ENCODE data around the gene ZNF366.

ZNF366 gene

DNA sequence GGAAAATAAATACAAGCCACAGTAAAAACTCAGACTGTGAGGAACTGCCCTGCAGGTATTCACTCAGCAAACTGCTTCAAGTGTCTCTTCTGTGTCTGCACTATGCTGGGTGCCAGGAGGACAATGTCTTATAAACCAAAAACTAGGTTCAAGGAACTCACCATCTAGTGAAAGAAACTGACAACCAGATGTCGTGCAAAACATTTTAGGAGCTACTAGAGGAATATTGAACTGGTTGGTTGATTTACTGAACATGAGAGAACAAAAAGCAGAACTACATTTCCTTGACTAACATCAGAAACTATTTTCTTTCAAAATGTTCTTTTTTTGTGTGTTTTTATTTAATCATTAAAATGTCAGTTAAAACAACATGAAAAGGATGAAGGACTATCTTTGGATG, 35.2 kb downstream of the ZNF366 start:
- TF ChIP-seq, protein P1, sequence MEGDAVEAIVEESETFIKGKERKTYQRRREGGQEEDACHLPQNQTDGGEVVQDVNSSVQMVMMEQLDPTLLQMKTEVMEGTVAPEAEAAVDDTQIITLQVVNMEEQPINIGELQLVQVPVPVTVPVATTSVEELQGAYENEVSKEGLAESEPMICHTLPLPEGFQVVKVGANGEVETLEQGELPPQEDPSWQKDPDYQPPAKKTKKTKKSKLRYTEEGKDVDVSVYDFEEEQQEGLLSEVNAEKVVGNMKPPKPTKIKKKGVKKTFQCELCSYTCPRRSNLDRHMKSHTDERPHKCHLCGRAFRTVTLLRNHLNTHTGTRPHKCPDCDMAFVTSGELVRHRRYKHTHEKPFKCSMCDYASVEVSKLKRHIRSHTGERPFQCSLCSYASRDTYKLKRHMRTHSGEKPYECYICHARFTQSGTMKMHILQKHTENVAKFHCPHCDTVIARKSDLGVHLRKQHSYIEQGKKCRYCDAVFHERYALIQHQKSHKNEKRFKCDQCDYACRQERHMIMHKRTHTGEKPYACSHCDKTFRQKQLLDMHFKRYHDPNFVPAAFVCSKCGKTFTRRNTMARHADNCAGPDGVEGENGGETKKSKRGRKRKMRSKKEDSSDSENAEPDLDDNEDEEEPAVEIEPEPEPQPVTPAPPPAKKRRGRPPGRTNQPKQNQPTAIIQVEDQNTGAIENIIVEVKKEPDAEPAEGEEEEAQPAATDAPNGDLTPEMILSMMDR (IDR thresholded peaks at IDR 0.05; ENCODE audit: control insufficient read depth, extremely low read depth, insufficient read depth): no peak
- H3K4me3 ChIP-seq (ENCODE audit: low read depth, low read length): no peak overlapping the region
- no peak for DNase-seq (ENCODE audit: low read depth)

DNA sequence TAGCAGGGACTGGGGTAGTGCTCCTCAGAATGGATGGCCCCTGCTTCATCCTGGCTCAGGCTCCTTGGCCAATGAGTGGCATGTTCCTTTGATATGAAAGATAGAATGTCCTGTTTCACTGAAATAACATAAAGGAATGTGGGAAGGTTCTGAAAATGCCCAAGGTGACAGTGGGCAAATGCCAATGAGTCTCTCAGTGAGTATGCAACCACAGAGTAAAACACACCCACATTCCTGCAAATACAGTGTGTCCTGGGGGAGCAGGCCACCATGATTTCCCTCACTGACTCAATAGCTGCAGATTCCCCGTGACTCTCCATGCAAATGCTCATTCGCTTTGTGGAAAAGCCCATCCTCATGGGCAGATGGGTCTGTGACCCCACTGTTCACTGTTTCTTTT, 36.4 kb downstream of the ZNF366 start:
- DNase-seq (ENCODE audit: low read depth): no peak
- H3K4me3 ChIP-seq (ENCODE audit: low read depth, low read length): no peak overlapping the region
- TF ChIP-seq, protein P1 (IDR thresholded peaks at IDR 0.05; ENCODE audit: control insufficient read depth, extremely low read depth, insufficient read depth): no peak

DNA sequence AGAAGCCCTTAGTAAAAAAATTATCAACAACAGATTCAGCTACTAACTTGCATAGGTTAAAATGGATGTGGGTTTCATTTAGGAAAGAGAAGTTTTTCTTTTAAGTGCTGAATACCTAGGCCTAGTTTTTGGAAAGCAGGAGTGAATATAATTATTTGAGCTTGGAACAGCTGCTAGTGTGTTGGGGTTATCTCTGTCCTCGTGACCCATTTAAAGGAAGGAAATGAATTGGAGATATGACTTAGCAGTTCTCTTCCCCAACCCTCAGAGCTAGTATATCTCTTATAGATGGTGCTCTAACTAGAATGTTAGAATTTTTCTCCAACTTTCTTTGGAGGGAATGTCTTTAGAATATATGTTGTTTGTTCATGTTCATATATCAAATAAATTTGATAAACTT, 38.6 kb downstream of the ZNF366 start:
- H3K4me3 ChIP-seq (ENCODE audit: low read depth, low read length): no peak overlapping the region
- TF ChIP-seq, protein P1 (IDR thresholded peaks at IDR 0.05; ENCODE audit: control insufficient read depth, extremely low read depth, insufficient read depth): no peak
- DNase-seq (ENCODE audit: low read depth): no peak

DNA sequence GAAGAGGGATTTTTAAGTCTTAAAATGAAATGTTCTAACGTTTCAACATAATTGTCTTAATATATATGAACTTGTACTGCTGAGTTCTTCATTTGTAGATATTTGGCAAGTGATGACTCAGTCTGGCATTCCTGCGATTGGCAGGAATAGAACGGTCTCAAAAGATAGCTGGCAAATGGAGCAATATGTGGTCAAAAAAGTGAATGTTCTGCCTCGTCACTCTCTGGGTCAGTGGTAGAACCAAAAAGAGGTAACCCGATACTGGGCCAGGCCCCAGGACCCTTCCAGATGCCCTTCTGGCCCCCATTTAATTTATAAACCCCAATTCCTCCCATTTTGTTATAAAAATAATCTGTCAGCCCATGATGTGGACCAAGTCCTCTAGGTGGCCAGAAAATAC, 39.2 kb downstream of the ZNF366 start:
- no peak for DNase-seq (ENCODE audit: low read depth)
- TF ChIP-seq, protein P1 (IDR thresholded peaks at IDR 0.05; ENCODE audit: control insufficient read depth, extremely low read depth, insufficient read depth): no peak
- H3K4me3 ChIP-seq (ENCODE audit: low read depth, low read length): no peak overlapping the region

DNA sequence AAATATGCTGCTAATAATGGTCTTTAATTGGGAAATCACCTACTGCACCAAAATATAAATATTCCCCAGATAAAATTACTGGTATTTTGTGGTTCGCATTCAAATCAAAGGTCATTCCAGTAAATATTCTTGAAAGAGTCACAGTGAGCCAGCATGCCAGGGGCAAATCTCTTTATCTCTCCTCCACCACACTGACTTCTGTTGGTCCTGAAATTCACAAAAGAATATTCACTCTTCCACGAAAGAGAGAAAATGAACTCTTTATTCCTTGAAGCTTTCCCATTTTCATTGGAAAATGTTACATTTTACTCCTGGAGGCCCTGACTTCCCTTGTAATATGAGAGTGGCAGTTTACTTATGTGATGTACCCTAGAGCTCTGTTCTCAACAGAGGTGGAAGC, 39.7 kb downstream of the ZNF366 start:
- H3K4me3 ChIP-seq (ENCODE audit: low read depth, low read length): no peak overlapping the region
- DNase-seq (ENCODE audit: low read depth): no peak
- TF ChIP-seq, protein P1 (IDR thresholded peaks at IDR 0.05; ENCODE audit: control insufficient read depth, extremely low read depth, insufficient read depth): no peak

DNA sequence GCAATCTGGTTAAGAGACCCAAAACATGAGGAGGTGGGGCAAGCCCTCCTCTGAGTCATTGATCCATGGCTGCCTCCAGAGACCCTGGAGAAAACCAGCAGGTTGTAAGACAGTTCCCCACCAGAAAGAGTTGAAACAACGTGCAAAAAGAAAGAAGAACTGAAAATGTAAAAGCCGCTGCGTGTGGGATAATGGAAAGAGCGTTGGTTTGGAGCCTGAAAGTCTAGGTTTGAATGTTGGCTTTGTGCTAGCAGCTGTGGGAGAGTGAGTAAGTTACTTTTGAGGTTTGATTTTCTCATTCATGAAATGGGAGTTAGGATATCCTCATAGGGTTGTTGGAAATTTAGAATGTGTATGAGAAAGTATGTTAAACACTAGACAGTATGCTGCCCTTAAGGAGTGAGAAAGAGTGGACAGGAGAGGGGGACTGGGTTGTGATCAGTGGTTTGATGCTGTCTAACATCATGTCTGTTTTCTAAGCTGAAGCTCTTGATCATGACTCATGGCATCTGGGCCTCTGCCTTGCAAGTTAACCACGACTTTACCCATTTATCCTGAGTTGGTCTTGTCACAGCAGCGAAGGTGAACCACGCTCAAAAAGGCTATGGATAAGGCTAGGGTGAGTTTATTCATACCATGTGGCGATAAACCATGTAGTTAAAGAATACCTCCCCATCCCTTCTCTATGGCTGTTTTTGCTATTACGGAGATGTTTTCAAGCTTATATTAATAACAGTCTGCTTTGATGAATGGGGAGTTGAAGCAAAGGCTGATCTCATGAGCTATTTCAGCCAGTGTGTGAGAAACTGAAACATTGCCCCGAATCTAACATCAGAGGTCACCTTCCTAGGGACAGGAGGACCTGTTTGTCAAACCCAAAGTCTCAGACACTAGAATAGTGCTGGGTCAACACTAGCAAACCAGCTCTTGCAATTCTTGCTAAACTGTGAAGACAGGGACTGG, 41.3 kb downstream of the ZNF366 start:
- TF ChIP-seq, protein P1 (IDR thresholded peaks at IDR 0.05; ENCODE audit: control insufficient read depth, extremely low read depth, insufficient read depth): no peak

More for the DNA sequence above, 41.3 kb downstream of the ZNF366 start:
- no peak for DNase-seq (ENCODE audit: low read depth)
- H3K4me3 ChIP-seq (ENCODE audit: low read depth, low read length): no peak overlapping the region

Measured in LNCaP clone FGC (cell line).